Stimulated activated CD8-positive, alpha-beta memory T cell treated with anti-CD3 and anti-CD28 coated beads, Interleukin-7, amount 100 ng/mL, for 24 hours (primary cell): ENCODE data around the gene FNDC3B.
"Not testable (repeated sequence)": the region's sequence is repeated elsewhere in the genome, so short reads cannot be mapped to it uniquely, and the experiment has no call there.

Experiments
- DNase-seq: peaks from one replicate; pipeline ENCODE4 v3.0.0-alpha.2; 2020; ENCODE audit warnings: low read depth

The FNDC3B gene

DNA sequence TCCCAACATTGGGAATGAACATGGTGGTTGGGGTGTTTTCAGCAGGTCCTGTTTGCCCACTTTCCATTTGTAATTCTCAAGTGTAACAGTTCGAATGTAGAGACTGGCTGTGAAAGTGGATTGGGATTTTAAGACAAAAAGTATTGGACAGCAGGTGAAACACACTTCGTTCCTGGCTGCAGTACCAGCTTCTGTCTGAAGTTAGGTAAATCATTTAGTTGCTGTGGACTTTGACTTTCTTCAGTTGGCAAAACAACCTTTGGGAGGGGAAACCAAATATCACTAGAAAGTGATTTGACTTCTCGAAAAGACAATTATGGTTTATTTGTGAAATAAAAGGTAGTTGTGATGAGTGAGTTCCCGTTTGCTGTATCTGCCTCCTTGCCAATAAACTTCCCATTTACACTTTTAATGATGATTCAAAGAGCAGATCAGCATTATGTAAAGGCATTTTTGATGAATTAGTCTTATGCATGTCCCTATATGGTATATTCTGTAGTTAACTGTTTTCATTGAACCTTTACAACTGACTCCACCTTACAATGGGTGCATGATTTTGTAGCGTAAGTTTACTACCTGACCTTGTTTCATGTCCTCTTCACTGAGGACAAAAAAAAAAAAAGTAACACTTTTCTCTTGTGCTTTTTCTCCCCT, 34.0 kb downstream of the FNDC3B start:
- no peak for DNase-seq

DNA sequence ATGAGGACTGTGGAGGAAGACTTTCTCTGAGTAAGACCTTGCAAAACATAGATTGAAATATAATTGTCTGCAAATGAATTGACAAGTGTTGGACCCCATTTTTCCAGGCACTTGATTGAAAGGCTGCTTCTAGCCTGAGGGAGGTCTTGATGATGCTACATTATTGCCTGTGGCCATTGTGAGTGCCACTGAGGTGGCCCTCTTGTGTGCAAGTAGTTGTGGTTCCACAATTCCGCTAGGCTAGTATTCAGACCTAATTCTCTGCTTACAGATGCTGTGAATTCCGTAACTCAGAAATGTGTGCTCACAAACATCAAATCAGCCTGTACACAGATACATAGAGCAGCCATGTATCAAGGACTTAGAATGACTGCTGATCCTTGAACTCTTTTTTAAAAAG, 34.7 kb downstream of the FNDC3B start:
- DNase-seq = no peak

DNA sequence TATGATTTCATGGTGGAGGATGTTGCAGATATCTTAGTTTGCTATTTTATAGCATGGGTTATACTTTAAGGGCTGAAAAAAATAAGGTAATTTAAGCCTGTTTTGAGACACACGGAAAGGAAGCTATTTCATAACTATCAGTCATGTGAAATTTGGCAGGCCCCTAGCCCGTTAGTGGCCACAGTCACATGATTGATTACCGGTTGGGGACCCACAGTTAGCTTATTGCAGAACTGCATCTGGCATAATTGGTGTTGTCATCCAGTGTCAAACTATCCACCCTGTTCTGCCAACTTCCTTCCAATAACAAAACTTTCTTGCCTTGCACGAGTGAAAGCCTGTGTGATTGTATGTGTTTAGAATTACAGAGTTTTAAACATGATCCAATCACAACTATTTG, 35.2 kb downstream of the FNDC3B start:
- no peak for DNase-seq

DNA sequence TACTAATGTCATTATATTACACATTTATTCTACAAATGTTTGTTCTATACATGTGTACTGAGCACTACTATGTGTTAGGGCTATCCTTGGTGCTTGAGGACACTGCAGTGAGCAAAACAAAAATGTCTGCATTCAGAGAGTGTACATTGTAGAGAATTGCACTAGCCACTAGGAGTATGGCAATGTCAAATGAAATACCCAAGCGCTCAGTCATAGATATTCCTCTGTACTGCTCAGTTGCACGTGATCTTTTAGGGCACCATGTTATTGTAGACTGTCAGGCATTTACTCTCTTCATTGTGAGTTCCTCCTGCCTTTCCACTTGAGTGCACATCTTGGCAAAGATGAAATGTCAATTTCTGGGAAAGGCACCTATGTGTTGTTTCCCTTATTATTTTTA, 36.8 kb downstream of the FNDC3B start:
- DNase-seq = no peak

DNA sequence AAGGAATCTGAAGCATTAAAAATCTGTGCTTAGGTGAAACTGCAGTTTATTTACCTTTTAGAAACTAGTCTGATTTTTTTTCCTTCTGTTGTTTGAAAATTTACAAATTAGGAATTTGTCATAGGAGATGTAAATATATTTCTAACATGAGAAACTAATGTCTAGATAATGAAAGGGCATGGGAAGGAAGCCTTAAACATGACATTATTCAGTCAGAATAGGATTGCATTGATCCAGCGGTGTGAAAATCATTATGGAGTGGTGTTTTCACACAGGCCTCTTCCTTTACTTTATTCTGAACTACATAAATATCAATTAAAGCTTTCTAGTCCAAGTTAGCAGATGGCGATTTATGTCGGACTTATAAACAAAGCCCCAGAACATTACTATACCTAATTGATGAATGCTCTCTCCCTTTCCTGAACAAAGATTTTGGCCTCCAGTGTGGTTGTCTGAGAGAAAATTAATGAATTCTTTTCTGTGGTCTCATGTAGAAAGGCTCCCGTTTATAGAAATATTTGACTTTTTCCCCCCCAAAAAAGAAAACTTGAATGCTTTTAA, 37.9 kb downstream of the FNDC3B start:
- no peak for DNase-seq

DNA sequence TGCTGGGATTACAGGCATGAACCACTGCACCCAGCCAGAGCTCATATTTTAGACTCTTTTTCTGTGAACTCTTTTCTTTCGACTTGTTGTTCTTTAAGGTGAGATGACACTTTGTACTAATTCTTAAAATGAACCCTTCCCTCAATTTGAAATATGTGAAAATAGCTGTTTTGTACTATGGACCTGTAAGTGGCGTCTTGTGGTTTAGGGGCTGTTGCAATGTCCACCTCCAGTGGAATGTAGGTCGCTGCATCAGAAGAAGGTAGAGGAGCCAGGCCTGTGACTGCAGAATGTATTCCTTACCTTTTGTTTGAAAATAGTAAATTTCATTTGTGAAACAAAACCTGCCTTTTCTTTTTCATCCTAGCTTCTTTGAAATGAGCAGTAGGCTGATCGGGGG, 38.9 kb downstream of the FNDC3B start:
- DNase-seq = no peak

DNA sequence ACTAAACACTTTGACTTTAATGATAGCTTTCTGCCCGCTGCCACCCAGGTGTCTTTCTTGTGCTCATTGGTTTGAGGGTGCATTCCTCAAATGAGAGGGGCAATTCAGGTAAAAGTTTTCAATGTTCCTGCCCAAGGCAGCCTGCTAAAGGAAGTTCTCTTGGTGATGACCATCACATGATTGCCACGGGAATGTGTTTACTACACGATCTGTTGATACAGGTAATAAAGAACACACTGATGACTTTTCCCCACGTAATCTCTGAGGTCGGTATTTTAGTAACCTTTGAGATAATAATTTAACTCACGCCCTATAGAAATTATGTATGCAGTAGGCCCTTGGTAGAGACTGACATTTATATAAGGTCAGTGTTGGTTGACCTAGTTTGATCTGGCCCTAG, 39.3 kb downstream of the FNDC3B start:
- no peak for DNase-seq

DNA sequence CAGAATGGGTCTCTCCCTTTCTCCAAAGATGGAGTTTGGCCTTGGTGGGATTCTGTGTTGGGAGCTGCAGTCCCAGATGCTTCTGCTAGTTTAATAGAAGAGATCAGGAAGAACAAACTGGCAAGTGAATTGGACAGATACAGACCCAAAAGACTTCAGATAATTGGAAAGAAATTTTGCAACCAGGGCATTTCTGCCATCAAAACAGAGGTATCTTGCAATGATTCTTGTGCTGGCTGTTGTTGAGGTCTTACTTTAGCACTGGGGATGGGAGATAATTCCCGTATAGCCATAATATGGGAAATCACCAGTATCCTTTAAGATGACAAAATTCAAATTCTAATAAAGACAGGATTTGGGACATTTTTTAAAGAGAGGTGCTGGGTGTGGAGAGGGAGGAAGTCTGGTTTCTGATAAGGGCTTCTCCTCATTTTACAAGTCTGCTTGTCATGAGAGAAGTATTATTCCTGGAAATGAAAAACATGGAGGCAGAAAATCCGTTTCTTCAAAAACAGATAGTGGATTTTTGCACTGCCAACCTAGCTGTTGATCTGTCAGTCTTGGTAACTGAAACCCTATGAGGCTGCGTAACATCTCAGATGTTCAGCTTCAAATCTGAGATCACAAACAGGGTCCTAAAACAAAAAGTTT, 40.1 kb downstream of the FNDC3B start:
- DNase-seq = no peak

DNA sequence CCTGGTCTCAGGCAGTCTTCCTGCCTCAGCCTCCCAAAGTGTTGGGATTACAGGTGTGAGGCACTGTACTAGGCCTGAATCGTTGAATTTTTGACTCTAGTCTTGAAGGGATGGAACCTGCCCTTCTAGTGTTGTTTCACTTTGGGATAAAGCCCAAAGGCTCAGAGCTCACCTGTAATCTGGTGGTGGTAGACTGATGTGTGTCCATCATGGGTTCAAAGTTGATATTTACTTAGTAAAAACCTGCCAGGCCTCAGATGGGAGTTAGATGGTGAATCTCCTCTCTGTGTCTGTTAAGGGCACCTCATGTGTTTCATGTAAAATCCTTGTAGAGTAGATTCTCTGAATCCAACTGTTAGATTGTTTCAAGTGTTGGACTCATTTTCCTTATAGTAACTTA, 41.1 kb downstream of the FNDC3B start:
- DNase-seq = no peak

DNA sequence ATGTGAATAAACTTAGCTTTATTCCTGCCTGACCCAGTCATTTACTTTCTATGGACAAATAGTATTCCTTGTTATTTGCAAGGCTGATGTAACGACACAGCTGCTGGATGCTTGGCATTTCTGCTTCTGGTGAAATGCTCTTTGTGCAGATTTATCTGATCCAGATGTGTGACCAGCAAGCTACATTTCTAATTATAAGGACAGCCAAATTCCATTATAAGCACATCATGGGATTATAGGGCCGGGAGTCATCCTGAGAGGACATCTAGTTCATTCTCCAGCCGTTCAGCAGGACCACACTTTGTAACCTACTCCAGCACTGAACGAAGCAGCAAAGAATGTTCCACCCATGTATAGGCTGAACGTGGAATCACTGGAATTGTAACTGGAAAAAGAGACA, 42.9 kb downstream of the FNDC3B start:
- DNase-seq = no peak

DNA sequence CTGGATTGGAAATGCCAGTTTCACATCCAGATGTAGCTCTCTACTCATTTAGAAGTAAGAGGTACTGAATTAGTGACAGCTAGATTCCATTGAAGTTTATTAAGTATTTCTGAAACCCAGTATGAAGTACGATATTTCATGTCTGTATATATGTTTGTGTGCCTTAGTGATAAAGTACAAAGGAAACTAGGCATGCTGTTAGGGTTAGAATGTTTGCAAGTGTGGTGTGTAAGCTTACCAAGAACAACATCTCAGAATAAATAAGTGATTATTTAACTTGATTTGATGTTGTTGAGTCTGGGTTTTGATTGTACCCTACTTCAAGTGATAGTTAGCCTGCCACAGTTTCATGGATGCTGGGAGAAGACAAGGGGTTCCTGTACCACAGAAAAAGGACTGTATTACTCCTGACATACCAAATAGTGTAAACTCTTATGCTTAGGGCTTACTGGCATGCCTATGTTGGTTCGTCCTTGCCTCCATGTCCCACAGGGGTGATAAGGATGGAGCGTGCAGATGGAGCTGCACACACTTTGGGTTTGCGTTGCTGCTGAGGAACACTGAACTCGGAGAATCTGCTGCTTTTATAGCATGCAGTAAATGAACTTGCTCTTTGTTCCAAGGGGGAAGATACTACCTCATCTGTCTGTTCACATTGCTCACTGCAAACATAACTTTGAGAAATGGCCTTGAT, 43.6 kb downstream of the FNDC3B start:
- no peak for DNase-seq

DNA sequence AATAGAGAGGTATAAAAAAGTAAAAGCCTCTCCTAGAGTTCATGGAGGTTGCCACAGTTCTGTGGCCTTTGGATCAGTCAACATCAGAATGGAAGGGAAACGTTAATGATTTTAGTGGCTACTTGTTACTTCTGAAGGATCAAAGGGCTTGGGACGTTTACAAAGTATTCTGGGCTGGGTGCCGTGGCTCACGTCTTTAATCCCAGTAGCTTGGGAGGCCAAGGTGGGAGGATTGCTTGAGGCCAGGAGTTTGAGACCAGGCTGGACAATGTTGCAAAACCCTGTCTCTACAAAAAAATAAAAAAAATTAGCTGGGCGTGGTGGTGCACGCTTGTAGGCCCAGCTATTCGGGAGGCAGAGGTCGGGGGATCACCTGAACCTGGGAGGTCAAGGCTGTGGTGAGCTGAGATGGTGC, 44.6 kb downstream of the FNDC3B start:
- no peak for DNase-seq

DNA sequence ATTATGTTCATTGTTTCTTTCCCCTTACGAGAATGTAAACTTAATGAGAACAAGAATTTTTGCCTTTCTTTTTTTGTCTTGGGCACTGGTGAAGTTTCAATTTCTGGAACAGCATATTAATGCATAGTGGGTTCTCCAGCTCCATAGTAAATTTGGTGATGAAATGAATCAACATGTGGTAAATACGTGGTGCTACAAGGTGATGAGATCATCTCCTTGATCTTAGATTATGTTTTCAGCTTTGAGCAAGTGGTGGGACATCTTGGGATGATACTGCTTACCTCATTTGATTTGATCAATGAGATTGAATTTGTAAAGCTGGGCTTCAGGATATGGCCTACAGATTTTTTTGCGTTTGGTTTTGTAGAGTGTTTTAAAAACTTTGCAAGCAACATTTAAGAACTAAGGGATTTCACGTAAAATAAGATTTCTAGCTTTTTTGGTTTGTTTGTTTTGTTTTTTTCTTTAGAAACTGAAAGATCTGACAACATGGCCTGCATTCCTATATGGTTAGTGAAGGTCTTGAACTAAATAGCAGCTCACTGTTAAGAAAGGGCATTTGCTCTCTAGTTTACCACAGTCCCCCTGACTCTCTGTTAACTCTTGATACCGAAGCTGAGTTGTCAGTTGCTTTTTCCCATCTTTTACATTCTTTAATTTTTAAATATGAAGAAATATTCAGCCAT, 45.6 kb downstream of the FNDC3B start:
- no peak for DNase-seq

DNA sequence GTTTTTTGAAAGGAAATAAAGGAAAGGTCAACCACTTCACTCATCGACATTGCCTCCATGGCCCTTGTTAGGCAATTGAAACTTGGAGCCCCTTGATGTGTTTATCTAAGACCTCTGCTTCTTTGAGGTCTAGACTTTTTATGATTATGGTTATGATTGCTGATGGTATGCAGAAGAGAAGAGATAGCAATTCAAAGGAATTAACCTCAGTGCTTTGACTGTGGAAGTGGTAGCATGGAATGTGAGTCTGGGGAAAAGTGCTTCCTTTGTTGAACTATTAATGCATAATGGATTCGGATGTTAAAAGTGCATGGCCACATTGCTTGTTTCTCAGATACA, 46.1 kb downstream of the FNDC3B start:
- no peak for DNase-seq

DNA sequence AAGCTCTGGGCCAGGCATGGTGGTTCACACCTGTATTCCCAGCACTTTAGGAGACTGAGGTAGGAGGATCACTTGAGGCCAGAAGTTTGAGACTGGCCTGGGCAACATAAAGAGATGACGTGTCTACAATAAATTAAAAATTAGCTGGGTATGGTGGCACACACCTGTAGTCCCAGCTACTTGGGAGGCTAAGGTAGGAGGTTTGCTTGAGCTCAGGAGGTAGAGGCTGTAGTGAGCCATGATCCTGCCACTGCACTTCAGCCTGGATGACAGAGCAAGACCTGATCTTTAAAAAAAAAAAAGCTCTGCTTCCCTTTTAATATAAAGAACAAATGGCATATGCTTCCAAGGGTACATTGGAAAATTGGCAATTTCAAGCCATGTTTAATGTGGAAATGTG, 46.7 kb downstream of the FNDC3B start:
- no peak for DNase-seq

DNA sequence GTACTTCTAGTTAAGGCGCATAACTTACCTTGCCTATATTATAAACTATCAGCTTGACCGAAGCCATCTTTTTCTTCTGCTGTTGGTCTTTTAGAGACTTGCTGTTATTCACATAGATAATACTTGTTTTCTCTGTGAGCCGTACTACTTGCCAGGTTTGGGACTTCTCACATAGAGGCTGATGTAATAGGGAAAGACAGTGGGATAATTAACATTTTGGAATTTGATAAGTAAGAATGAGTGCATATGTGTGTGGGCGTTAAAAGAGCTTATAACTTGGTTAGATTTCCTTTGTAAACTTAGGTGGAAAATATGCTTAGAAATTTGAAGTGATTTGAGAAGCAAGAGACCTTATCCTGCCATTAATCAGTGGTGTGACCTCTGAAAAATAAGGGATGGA, 47.8 kb downstream of the FNDC3B start:
- DNase-seq = no peak

DNA sequence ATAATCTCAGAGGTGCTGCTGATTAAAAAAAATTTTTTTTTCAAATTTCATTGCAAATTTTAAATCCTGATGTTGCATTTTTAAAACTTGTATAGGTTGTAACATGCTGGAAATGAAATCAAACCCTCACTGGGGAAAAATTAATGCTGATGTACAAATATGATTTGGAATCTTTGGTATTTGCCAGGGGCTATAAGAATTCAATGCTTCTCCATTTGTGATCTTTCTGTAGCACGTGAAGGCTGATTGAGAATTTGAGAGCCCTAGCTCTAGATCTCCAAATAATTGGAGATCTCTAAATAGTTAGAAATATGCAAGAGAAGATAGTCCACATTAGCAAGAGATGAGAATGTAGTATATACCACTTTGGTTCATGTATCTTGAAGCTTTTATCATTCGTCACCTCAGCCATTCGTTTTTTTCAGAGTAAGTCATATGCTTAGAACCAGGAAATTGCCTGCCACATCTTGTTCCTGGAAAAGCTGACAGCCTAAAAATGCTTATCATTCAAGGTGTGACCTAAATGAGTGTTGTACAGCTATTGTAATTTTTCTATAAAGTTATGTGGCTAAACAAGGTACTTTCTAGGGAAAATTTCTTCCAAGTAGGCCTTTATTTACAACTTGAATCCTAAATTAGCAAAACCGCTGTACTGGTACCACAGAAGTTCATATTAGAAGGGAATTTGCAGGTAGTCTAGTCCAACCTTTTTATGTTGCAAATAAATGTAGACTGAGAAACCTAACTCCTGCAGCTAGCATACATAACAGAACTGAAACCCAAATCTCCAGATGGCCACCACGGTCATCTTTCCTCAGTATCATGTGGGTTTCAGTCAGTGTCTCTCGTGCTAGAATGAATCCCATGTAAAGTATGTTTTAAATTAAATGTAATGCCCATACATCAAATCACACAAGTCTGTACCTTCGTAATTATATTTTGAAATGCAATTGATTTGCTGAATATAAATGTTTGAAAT, 48.5 kb downstream of the FNDC3B start:
- no peak for DNase-seq

DNA sequence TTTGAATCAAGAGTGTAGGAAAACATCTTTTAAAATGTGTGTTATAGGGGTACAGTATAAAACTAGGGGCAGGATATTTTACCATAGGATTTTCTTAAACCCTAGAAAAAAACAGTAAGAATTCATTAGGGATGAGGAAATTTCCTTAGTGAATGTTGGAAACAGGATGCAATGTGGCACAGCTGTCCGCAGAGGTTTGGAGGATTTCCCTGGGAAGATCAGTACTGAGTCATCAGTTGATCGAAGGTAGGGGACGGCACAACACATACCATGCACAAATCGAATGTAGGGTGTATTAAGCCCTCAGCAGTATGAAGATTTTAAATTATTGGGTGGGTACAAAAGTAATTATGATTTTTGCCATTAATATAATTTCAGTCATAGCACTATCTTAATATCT, 49.9 kb downstream of the FNDC3B start:
- no peak for DNase-seq

DNA sequence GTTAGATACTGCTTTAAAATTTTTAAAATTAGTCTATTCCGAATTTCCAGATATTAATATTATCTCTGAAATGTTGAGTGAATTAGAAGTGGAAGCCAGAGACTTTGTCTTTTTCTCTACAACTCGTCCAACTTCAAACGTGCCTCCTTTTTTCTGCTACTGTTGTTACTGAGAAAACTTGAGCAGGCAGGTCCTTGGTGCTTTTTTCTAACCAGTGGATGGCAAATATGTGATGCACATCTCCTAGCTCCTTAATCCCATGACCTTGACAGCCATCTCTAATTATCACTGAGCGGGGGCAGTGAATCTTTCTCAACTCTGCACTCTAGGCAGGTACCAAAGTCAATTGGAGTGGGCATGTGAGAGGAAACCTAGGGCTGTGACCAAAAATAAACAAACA, 50.7 kb downstream of the FNDC3B start:
- no peak for DNase-seq

DNA sequence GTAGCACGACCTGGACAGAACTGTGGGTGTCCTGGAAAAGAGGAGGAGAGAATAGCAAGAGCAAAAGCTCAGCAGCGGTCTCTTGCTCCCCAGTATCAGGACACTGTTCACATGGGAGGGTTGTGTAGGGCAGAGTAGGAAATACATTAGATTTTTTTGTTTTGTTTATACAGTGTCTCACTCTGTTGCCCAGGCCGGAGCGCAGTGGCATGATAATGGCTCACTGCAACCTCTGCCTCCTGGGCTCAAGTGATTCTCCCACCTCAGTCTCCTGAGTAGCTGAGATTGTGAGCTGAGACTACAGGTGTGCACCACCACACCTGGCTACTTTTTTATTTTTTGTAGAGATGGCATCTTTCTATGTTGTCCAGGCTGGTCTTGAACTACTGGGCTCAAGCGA, 53.3 kb downstream of the FNDC3B start:
- DNase-seq = no peak

DNA sequence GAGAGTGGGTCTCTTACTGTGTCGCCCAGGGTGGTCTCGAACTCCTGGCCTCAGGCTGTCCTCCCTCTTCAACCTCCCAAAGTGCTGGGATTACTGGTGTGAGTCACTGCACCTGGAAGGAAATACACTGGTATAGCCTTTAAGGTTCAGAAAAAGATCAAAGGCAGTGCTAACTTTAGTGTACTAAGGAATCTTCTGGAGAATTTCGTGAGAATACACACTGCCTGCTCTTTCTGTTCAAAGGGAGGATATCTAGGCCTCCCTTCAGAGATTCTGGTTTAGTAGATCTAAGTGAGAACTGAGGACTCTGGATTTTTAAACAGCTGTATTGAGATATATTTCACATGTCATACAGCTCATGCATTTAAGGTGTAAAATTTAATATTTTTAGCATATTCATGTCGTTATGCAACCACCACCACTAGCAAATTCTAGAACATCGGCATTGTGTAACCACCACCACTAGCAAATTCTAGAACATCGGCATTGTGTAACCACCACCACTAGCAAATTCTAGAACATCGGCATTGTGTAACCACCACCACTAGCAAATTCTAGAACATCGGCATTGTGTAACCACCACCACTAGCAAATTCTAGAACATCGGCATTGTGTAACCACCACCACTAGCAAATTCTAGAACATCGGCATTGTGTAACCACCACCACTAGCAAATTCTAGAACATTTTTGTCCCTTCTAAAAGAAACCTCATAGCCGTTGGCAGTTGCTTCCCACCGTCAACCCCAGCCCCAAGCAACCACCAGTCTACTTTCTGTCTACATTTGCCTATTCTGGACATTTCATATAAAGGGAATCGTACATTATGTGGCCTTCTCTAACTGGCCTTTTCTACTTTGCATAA, 54.4 kb downstream of the FNDC3B start:
- DNase-seq = not testable (repeated sequence)
